Ovary (tissue), 3 donors: ENCODE measurements around the gene NFIA.

Experiments used
- EP300 ChIP-seq: sonication (generic); formaldehyde crosslinking; IDR thresholded peaks from one replicate; pipeline ENCODE4 v1.6.1; 2017; ENCODE audit warnings: antibody characterized with exemption
- TF ChIP-seq, protein P1 (sequence below), 3 donors: fragments of 450-650 bp in 2 of 3; fragments of 200-600 bp in 1 of 3; IDR thresholded peaks; one replicate each; pipeline versions ENCODE4 v1.5.1 to v1.8.0; 2016 to 2022; ENCODE audit warnings: antibody characterized with exemption in 3 of 3, mild to moderate bottlenecking in 1 of 3
- donor health status: DM: no; HTN: no; CAD: no.

DNA sequence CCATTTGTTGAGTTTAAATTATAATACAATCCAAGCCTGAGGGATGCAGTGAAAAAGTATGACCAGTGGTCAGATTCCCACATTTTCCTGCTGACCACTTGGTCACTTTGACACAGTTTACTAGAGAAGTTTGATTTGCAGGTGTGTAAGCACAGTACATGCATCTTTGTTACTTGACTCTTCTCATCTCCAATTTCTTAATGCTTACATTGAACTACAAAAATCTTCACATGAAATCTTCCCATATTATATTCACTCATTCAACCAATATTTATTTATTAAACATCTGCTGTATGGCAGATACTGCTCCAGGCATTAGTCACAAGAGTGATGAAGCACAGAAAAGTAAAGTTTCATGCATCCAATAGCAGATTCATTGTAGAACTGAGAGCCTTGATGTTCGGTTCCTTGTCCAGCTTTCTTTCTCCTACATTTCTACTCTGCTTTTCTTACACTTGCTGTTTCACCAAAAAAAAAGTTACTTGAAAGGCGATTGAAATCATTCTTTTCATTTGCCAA, 211.7 kb downstream of the NFIA start:
- TF ChIP-seq, protein P1, sequence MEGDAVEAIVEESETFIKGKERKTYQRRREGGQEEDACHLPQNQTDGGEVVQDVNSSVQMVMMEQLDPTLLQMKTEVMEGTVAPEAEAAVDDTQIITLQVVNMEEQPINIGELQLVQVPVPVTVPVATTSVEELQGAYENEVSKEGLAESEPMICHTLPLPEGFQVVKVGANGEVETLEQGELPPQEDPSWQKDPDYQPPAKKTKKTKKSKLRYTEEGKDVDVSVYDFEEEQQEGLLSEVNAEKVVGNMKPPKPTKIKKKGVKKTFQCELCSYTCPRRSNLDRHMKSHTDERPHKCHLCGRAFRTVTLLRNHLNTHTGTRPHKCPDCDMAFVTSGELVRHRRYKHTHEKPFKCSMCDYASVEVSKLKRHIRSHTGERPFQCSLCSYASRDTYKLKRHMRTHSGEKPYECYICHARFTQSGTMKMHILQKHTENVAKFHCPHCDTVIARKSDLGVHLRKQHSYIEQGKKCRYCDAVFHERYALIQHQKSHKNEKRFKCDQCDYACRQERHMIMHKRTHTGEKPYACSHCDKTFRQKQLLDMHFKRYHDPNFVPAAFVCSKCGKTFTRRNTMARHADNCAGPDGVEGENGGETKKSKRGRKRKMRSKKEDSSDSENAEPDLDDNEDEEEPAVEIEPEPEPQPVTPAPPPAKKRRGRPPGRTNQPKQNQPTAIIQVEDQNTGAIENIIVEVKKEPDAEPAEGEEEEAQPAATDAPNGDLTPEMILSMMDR (IDR thresholded peaks at IDR 0.05): no peak
- TF ChIP-seq EP300: no peak
